Upper lobe of left lung (tissue), 4 donors: ENCODE measurements around the gene FGFR1OP2.

Experiments used
- POLR2A ChIP-seq, 4 donors: fragments of 450-650 bp; IDR thresholded peaks; one replicate each; pipeline ENCODE4 v1.5.1; 2016 to 2017; ENCODE audit warnings: antibody characterized with exemption in 4 of 4, mild to moderate bottlenecking in 2 of 4
- TF ChIP-seq, protein P1 (sequence below), 6 experiments: fragments of 450-650 bp in 4 of 6; fragments of 200-600 bp in 2 of 6; sonication (generic) in 2 of 6; IDR thresholded peaks; one replicate each; pipeline ENCODE4 v1.5.1; 2016 to 2019; ENCODE audit warnings: antibody characterized with exemption in 6 of 6

DNA sequence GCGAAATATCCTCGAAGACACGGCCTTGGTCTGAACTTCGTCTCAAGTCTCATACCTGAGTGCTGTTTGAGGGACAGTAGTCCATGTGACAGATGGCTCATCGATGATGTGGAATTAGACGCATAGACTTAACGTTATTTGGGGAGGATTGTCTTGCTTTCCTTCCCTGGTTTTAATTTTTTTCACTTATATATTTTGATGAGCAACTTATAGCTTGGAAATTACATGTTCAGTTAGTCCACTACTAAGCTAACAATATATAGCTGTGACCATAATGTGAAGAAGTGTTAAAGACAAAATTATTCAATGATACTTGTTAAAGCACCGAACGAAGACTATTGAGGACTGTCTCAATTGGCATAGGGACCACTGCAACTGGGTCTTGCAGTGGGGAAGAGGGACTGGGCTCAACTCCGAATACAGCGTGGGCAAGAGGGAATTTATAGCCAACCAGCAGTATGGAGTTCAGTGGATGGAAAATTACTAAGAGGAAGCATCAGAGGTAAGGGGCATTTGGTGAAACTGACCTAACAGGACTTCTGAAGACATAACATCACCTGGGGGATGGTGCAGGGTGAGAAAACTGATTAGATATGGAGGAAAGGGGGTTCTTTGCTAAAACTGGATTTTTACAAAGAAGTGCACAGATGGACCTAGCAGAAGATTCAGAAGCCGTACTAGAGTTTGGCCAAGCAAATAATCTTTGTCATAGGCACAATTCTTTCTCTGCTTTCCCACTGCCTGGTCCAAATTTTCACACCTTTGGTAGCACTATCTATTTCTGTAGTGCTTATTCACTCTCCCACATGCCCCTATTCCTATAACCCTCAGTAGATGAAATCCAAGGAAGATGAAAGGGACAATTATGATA lies 76.8 kb downstream of the FGFR1OP2 start:
- TF ChIP-seq, protein P1, sequence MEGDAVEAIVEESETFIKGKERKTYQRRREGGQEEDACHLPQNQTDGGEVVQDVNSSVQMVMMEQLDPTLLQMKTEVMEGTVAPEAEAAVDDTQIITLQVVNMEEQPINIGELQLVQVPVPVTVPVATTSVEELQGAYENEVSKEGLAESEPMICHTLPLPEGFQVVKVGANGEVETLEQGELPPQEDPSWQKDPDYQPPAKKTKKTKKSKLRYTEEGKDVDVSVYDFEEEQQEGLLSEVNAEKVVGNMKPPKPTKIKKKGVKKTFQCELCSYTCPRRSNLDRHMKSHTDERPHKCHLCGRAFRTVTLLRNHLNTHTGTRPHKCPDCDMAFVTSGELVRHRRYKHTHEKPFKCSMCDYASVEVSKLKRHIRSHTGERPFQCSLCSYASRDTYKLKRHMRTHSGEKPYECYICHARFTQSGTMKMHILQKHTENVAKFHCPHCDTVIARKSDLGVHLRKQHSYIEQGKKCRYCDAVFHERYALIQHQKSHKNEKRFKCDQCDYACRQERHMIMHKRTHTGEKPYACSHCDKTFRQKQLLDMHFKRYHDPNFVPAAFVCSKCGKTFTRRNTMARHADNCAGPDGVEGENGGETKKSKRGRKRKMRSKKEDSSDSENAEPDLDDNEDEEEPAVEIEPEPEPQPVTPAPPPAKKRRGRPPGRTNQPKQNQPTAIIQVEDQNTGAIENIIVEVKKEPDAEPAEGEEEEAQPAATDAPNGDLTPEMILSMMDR (IDR thresholded peaks at IDR 0.05), result no peak
- no peak for TF ChIP-seq POLR2A (IDR thresholded peaks at IDR 0.05)
